LNCAP (cell line): Measurements from ENCODE around the gene ZNF74.

ENCODE experiments used
- TF ChIP-seq, protein P1 (sequence below): fragments of 450-650 bp; IDR thresholded peaks from 2 replicates; pipeline ENCODE4 v1.5.1; 2017; ENCODE audit warnings: mild to moderate bottlenecking

The ZNF74 gene

DNA sequence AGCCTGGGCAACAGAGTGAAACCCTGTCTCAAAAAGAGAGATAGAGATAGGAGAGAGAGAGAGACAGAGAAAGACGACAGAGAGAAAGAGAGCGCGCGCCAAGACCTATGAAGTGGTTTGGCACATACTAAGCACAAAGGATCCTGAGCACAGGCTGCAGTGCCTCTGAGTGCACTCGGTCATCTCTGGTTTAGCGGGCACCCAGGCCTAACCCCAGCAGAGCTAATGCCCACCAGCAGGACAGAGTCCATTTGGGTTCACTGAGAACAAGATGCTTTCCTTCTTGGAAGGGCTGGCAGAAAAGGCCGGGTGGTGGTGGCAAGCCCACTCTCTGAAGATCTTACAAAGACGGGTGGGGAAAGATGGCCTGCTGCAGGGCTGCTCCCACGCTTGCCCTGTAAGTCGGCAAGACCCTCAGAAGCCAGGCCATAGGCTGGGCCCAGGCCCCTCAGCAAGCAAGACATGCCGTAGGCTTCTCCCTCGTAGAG is 40.4 kb downstream of the ZNF74 start:
- TF ChIP-seq, protein P1, sequence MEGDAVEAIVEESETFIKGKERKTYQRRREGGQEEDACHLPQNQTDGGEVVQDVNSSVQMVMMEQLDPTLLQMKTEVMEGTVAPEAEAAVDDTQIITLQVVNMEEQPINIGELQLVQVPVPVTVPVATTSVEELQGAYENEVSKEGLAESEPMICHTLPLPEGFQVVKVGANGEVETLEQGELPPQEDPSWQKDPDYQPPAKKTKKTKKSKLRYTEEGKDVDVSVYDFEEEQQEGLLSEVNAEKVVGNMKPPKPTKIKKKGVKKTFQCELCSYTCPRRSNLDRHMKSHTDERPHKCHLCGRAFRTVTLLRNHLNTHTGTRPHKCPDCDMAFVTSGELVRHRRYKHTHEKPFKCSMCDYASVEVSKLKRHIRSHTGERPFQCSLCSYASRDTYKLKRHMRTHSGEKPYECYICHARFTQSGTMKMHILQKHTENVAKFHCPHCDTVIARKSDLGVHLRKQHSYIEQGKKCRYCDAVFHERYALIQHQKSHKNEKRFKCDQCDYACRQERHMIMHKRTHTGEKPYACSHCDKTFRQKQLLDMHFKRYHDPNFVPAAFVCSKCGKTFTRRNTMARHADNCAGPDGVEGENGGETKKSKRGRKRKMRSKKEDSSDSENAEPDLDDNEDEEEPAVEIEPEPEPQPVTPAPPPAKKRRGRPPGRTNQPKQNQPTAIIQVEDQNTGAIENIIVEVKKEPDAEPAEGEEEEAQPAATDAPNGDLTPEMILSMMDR = no peak

DNA sequence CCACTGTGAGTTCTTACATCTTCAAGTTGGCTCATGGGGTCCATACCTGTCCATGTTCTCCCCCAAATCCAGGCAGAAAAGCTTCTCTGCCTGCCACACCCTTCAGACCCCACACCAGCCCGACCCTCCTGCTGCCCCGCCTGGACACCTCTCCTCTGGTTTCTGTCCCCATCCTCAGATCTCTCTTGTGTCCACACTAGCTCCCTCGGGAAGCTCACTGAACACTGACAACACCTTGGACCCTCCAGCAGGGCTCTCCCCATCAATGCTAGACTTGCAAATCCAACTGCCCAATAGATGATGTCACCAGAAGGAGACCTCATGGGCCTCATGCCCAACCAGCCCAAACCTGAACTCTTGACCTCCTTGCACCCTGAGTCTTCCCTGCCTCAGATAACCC is 40.8 kb downstream of the ZNF74 start:
- TF ChIP-seq, protein P1 = no peak

DNA sequence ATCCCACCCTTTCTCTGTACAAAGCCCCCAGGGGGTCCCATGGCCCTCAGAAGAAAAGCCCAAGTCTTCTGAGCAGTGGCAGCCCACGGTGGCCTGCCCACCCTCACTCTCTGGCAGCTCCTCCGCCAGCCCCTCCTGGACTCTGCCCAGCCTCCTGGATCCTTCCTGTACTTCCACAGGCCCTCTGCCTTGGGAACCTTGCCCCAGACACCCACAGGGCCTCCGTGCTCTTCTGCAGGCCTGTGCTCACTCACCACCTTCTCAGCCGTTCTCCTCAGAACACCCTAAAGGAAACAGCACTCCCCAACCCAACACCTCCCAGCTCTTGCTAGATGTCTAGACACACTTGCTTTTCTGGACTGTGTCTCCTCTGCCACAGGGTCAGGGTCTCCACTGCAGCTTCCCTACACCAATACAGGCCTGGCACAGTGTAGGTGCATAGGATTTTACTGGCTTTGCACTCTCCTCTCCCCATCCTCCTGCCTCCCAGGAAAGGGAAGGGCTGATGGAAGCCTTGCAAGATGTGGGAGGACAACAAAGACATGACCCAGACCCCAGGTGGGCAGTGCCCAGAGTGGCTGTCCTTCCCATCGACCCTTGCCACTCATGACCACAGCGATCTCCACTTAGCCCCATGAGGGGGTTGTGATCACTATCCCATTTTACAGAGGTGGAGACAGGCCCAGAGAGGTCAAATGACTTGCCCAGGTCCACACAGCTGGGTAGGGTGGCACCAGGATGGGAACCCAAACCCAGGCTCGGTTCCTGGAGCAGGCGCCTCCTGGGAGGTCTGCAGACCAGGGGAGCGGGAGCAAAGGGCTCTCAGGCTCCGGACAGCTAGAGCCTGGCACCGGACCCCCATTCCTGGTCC is 41.7 kb downstream of the ZNF74 start:
- TF ChIP-seq, protein P1 = no peak

DNA sequence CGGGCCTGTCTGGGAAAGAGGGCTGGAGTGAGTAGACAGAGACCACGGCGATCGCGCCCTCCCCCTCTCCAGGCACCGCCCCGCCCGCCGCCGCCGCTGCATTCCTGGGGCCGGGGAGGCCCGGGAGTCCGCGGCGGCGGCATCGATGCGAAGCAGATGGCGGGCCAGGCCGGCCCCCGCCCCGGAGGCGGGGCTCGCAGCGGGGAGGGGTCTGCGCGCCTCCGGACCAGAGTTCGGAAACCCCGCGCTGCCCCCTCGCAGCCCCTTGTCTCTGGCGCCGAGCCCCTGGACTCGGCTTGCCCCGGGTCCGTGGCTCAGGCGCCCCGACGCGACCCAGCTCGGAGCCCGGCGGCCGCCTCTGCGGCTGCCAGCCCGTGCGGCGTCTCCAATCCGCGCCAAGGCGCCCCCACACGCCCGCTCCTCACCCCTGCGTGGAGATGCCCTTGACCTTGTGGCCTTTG is 42.4 kb downstream of the ZNF74 start:
- TF ChIP-seq, protein P1 = no peak

DNA sequence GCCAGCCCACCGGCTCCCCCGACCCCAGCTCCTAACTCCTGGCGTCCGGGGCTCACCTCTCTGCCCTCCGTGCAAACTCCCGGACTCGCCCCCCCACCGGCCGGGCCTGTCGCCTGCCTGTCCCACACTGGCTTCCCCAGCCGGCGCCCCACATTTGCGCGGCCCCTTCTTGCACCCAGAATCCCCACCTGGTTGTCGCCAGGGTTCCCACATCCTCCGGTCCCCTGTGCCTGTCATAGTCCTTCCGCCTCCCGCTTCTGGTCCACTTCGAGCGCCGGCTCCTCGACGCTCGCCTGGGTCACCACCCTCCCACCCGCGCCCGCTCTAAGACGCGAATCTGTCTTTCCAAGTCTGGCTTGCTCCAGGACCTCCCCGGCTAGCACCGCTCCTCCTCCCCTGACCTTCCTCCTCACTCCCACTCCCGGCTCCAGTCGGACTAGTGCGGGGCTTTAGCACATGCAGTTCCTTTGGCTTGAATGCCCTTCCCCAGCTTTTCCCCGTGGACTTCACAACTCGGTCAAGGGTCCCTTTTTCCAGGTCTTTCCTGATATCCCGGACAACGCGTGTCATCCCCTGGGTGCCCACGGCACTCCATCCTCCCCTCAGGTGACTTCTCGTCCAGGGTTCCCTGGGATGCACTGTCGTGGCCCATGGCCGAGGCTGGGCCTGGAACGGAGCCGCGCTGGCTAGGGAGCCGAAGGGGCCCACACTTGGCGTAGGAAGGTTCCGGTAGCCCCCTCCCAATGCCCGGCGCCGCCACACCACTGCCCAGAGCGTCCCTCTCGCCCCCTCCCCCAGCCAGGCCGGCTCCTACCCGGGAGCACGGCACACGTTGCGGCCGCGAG is 43.0 kb downstream of the ZNF74 start:
- TF ChIP-seq, protein P1 = no peak

DNA sequence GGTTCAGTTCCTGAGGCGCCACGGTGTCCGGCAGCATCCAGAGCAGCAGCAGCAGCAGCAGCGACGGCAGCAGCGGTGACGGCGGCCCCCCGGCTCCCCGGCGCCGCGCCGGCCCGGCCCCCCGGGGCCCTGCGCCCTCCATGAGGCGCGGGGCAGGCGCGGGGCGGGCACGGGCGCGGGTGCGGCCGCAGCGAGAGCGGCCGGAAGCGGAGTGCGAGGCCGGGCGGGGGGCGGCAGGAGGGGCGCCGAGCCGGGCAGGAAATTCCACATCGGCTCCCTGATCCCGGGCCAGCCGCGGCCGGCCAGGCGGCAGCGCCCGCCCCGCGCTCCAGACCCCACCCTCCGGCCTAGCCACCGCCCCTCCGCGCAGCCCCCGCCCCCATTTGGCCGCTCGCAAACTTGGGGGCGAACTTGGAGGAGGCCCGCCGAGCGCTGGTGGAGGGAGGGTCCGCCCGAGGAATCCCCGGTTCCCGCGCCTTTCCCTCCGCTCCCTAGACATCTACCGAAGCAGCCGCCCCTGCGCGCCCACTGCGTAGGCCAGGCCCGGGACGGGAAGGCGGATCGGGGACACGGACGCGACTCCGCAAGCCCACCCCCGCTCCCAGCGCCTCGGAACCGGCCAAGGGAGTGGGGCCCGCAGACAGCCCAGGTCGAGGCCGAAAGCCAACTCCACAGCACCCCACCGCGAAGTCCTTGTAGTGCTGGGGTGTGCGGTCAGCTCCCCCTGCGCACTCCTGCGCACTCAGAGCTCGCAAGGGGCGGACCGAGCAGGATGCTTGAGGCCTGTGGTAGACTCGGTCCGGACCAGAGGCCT is 43.9 kb downstream of the ZNF74 start, which contains the start of gene SCARF2:
TSS of gene SCARF2 (minus strand) at position 213 of the 814 bp plus-strand sequence. CDS start at position 142, 71 bp downstream.
- TF ChIP-seq, protein P1 = no peak

DNA sequence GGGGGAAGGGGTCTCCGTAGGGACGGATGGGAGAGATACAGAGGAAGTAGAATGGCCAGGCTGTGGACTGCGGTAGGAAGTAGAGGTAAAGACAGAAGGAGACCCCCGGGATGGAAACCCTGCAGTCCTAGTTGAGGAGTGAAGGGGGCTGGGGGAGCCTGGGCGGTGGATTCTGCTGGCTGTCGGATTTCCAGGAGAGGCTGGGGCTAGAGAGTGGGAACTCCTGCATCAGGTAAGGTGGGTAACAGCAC is 44.4 kb downstream of the ZNF74 start:
- TF ChIP-seq, protein P1 = no peak
